IMR-90 (cell line): ENCODE data around the gene LILRA1.

Experiments used
- FOS ChIP-seq: fragments of 150-350 bp; IDR thresholded peaks from 2 replicates; pipeline ENCODE4 v1.6.1; 2016; ENCODE audit warnings: low read depth, low read length
- MAFK ChIP-seq: IDR thresholded peaks from 2 replicates; pipeline ENCODE4 v1.6.1; 2012; ENCODE audit warnings: low read depth, low read length, improper control_type of control experiment
- POLR2A ChIP-seq: IDR thresholded peaks from 2 replicates; pipeline ENCODE4 v1.6.1; 2012; ENCODE audit warnings: mild to moderate bottlenecking, low read depth, low read length
- RFX5 ChIP-seq: IDR thresholded peaks from 2 replicates; pipeline ENCODE4 v1.8.0; 2012; ENCODE audit warnings: low read depth, mild to moderate bottlenecking, low read length, moderate library complexity
- SMC3 ChIP-seq: fragments of 150-350 bp; IDR thresholded peaks from 2 replicates; pipeline ENCODE4 v1.6.1; 2016; ENCODE audit warnings: low read depth, mild to moderate bottlenecking, antibody characterized with exemption, low read length, moderate library complexity
- TF ChIP-seq, protein P1 (sequence below): conservative IDR thresholded peaks from 2 replicates; pipeline ENCODE4 v1.5.1; 2012; ENCODE audit warnings: mild to moderate bottlenecking, low read depth, low read length, improper control_type of control experiment
- TF ChIP-seq, protein P2 (sequence below): fragments of 150-350 bp; IDR thresholded peaks from 2 replicates; pipeline ENCODE4 v1.6.1; 2017; ENCODE audit warnings: mild to moderate bottlenecking, antibody characterized with exemption, low read length, low read depth
- TF ChIP-seq, protein P3 (sequence below): fragments of 150-350 bp; IDR thresholded peaks from 2 replicates; pipeline ENCODE4 v1.6.1; 2016; ENCODE audit warnings: low read depth, mild to moderate bottlenecking, low read length, moderate library complexity, borderline replicate concordance

DNA sequence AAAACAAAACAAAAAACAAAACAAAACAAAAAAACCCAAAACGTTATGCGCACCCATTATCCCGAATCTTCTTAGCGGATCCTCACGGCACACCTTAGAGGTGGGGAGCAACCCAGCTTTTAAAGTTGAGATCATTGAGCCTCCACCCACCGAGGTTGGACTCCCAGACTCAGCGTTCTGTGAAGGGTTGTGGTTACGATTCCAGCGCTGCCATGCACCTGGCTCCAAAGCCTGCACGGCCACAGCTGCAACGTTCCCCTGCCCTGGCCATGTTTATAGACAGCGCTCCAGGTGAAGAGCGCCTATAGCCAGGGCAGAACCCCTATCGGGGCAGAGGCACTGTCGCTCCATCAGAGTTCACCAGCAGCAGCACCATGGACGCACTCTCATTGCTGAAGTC, 38.5 kb upstream of the LILRA1 start:
- TF ChIP-seq, protein P1, sequence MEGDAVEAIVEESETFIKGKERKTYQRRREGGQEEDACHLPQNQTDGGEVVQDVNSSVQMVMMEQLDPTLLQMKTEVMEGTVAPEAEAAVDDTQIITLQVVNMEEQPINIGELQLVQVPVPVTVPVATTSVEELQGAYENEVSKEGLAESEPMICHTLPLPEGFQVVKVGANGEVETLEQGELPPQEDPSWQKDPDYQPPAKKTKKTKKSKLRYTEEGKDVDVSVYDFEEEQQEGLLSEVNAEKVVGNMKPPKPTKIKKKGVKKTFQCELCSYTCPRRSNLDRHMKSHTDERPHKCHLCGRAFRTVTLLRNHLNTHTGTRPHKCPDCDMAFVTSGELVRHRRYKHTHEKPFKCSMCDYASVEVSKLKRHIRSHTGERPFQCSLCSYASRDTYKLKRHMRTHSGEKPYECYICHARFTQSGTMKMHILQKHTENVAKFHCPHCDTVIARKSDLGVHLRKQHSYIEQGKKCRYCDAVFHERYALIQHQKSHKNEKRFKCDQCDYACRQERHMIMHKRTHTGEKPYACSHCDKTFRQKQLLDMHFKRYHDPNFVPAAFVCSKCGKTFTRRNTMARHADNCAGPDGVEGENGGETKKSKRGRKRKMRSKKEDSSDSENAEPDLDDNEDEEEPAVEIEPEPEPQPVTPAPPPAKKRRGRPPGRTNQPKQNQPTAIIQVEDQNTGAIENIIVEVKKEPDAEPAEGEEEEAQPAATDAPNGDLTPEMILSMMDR, result no peak
- TF ChIP-seq POLR2A, result no peak
- TF ChIP-seq, protein P2, sequence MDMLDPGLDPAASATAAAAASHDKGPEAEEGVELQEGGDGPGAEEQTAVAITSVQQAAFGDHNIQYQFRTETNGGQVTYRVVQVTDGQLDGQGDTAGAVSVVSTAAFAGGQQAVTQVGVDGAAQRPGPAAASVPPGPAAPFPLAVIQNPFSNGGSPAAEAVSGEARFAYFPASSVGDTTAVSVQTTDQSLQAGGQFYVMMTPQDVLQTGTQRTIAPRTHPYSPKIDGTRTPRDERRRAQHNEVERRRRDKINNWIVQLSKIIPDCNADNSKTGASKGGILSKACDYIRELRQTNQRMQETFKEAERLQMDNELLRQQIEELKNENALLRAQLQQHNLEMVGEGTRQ, result no peak
- no peak for TF ChIP-seq FOS
- TF ChIP-seq, protein P3, sequence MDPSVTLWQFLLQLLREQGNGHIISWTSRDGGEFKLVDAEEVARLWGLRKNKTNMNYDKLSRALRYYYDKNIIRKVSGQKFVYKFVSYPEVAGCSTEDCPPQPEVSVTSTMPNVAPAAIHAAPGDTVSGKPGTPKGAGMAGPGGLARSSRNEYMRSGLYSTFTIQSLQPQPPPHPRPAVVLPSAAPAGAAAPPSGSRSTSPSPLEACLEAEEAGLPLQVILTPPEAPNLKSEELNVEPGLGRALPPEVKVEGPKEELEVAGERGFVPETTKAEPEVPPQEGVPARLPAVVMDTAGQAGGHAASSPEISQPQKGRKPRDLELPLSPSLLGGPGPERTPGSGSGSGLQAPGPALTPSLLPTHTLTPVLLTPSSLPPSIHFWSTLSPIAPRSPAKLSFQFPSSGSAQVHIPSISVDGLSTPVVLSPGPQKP, result no peak
- TF ChIP-seq RFX5, result no peak
- TF ChIP-seq MAFK, result no peak
- no peak for TF ChIP-seq SMC3
